Measurements from ENCODE around the gene GSPT1.
"Not testable (repeated sequence)": the region's sequence is repeated elsewhere in the genome, so short reads cannot be mapped to it uniquely, and the experiment has no call there.

Gene GSPT1

GRCh38 chr16:11915644-11916523 is at the start of gene GSPT1:
Gene GSPT1, minus strand, starts transcription at chr16:11915956. Its CDS starts 236 bp downstream, at chr16:11915720.
- DNase-seq (ENCODE audit: low read depth), result peak; percentile 99

GRCh38 chr16:11964761-11965551 is 49.2 kb upstream of the GSPT1 start, which contains the start of gene TNFRSF17:
Gene TNFRSF17, plus strand, starts transcription at chr16:11965210. Its CDS starts 115 bp downstream, at chr16:11965325.
- no peak for DNase-seq (ENCODE audit: low read depth)

GRCh38 chr16:11963706-11964105 is 48.0 kb upstream of the GSPT1 start:
- no peak for DNase-seq (ENCODE audit: low read depth)

GRCh38 chr16:11962978-11963377 is 47.2 kb upstream of the GSPT1 start:
- not testable (repeated sequence) for DNase-seq (ENCODE audit: low read depth)

GRCh38 chr16:11962457-11962856 is 46.7 kb upstream of the GSPT1 start:
- DNase-seq (ENCODE audit: low read depth), result not testable (repeated sequence)

- no peak for DNase-seq (ENCODE audit: low read depth)
These were observed 42.0 kb upstream of the GSPT1 start for GRCh38 chr16:11957591-11958395.

GRCh38 chr16:11956558-11956957 is 40.8 kb upstream of the GSPT1 start:
- no peak for DNase-seq (ENCODE audit: low read depth)

- no peak for DNase-seq (ENCODE audit: low read depth)
These were observed 40.0 kb upstream of the GSPT1 start for GRCh38 chr16:11955713-11956123.

- DNase-seq (ENCODE audit: low read depth), result not testable (repeated sequence)
These were observed 37.8 kb upstream of the GSPT1 start for GRCh38 chr16:11953576-11953975.

- no peak for DNase-seq (ENCODE audit: low read depth)
These were observed 34.6 kb upstream of the GSPT1 start for GRCh38 chr16:11950388-11950787.

- no peak for DNase-seq (ENCODE audit: low read depth)
These were observed 33.8 kb upstream of the GSPT1 start for GRCh38 chr16:11949527-11949926.

- no peak for DNase-seq (ENCODE audit: low read depth)
These were observed 33.1 kb upstream of the GSPT1 start for GRCh38 chr16:11948819-11949218.

GRCh38 chr16:11946433-11946832 is 30.7 kb upstream of the GSPT1 start:
- no peak for DNase-seq (ENCODE audit: low read depth)

- DNase-seq (ENCODE audit: low read depth), result not testable (repeated sequence)
These were observed 26.2 kb upstream of the GSPT1 start, which contains the start of gene NPIPB2 for GRCh38 chr16:11941945-11942344. Gene NPIPB2, minus strand, starts transcription at chr16:11942045. Its CDS starts 0 bp downstream, at chr16:11942045.

- DNase-seq (ENCODE audit: low read depth), result not testable (repeated sequence)
These were observed 11.6 kb upstream of the GSPT1 start for GRCh38 chr16:11927350-11927749.

- not testable (repeated sequence) for DNase-seq (ENCODE audit: low read depth)
These were observed 8.3 kb upstream of the GSPT1 start for GRCh38 chr16:11924046-11924445.

- no peak for DNase-seq (ENCODE audit: low read depth)
These were observed 949 bp upstream of the GSPT1 start for GRCh38 chr16:11916524-11917285.

- DNase-seq (ENCODE audit: low read depth), result peak; percentile 18
These were observed 577 bp downstream of the GSPT1 start for GRCh38 chr16:11915114-11915643.

- DNase-seq (ENCODE audit: low read depth), result no peak
These were observed 1.3 kb downstream of the GSPT1 start for GRCh38 chr16:11914210-11915113.
